HG02759 (cell line): ENCODE results near the gene RAB8B.
A peak's percentile ranks its signal among the peaks of the same experiment; 100 is the strongest.
"Not testable (repeated sequence)": the region's sequence is repeated elsewhere in the genome, so short reads cannot be mapped to it uniquely, and the experiment has no call there.

Source experiments
- ATAC-seq: cut with Tn5 transposase; IDR thresholded peaks from one replicate; pipeline ENCODE4 v1.9.1; 2021; ENCODE audit warnings: mild to moderate bottlenecking, moderate library complexity; ENCODE audit not compliant: unreplicated experiment

RAB8B gene

DNA sequence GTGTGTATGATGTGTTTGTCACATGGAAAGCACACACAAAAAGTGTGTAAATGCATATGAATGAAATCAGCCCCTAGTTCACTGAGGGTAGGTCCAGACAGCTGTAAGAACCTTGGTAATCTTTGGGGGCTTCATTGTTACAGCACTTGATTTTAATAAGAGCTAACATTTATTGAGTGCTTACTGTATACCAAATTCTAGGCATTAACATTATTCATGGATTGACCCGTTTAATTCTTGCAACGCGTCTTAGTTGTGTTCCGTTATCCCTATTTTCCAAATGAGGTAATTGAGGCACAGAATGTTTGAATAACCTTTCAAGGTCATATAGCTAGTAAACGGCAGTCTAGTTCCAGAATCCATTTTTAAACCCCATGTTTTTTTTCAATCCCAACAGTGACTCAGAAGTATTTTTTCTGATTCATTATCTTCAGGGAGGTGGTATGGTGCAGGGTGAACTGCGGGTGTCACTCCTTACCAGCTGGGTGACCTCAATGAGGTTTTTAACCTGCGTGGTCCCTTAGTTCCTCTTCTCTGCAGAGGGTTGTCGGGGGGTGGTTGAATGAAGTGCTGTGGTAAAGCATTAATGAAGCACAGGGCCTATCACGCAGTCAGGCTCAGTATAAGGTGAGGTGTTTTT, 14.2 kb downstream of the RAB8B start:
- peak; percentile 45 for ATAC-seq

- no peak for ATAC-seq
Observed at GRCh38 chr15:63206079-63206478, 16.7 kb downstream of the RAB8B start.

DNA sequence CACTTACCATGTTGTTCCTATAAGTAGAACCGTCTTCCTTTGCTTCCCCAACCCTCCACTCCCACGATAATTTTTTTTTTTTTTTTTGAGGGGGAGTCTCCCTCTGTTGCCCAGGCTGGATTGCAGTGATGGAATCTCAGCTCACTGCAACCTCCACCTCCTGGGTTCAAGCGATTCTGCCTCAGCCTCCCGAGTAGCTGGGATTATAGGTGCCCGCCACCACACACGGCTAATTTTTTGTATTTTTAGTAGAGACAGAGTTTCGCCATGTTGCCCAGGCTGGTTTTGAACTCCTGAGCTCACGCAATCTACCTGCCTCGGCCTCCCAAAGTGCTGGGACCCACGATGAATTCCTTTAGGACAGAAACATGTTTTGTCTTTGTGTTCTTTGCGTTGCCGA, 19.4 kb downstream of the RAB8B start:
- not testable (repeated sequence) for ATAC-seq

DNA sequence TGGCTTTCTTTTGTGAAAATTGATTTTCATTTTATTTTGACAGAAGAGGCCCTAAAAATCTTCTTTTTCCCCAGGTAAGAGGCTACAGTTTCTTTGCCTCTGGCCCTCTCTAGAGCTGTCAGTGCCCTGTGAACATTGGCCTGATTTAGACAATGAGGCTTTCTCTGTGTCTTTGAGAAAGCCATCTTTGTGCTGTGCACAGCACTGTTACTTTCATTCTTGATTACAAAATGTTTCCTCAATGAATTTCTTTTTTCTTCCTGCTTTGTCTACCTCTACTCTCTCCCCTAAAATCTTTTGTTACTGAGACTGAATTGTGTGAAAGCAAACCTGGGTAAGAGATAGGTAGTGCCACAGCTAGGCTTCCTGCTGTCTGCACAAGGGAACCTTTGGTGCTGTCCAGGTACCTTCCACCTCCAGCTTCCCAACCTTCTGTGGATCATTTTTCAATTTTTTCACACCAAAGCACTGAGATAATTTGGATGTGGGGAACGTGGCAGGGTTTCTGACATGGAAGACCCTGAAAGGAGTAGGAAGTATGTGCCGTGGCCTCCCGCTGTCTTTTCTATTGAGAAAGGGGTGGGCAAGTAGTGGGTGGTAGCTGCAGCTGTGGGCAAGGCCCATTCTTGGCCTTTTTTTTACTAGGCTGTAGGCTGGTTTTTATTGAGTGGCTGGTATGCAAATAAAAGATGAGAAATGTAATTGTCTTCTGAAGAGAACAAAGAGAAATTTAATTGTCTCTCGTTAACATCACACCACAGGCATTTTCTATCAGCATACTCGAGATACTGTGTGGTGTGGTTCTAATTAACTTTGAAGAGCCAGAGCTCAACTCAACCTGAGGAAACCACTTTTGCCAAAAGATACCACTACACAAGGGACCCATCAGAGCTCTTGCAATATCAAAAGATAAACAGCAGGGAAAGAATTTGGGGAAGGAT, 21.0 kb downstream of the RAB8B start:
- ATAC-seq, result no peak

DNA sequence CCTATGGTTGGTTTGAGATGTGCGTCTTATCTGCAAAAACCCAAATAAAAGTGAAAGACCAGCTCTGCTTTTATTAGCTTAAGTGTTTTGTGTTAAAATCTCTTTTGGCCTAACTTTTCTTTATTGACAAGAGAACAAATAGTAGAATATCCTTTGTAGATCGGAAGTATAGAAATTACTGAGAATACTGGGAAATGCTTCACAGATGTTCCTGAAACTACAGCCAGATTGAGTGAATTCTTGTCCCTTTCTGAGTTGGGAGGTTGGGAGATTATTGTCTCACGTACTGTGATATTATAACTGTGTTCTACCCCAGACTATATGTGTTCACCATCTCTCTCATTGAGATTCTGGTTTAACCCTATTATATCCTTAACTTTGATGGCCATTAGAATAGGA, 21.7 kb downstream of the RAB8B start:
- no peak for ATAC-seq

- ATAC-seq, result no peak
Observed at GRCh38 chr15:63211549-63211948, 22.1 kb downstream of the RAB8B start.

DNA sequence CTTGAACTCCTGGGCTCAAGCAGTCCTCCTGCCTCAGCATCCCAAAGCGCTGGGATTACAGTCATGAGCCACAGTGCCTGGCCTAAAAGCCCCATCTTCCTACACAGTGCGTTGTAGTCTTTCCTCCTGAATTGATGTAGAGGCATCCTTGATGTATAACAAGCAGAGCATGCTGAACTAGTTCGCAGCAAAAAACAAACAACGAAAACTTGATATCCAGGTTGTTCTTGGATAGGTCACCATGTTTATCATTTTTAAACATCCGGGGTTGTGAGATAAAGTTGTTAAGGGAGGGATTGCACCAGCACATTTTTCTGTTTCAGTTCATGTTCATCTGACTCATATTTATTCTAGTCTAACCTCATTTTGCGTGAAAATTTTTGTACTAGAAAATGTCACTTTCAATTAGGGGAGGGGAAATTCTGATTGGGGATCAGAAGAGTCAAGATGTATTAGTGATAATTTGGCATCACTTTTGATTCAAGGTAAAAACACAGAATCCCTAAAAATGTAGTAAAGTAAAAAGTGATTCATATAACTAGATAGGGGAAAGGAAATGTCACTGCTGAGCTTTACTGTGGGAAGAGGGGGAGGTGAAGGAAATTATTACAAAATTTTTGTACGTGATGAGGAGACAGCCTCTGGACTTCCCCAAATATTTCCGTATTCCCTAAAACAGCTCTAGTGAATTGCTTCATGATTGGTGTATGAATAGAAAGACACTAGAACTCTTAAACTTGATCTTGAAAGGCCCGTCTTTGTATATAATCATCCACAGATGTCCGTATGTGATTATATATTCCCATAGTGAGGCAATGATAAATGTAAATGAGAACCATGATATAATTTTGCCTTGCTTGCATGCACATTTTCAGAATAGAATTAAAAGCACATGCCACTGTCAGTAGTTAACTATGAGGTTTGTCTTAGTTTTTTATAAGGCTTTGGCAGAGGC, 22.9 kb downstream of the RAB8B start:
- ATAC-seq, result no peak

DNA sequence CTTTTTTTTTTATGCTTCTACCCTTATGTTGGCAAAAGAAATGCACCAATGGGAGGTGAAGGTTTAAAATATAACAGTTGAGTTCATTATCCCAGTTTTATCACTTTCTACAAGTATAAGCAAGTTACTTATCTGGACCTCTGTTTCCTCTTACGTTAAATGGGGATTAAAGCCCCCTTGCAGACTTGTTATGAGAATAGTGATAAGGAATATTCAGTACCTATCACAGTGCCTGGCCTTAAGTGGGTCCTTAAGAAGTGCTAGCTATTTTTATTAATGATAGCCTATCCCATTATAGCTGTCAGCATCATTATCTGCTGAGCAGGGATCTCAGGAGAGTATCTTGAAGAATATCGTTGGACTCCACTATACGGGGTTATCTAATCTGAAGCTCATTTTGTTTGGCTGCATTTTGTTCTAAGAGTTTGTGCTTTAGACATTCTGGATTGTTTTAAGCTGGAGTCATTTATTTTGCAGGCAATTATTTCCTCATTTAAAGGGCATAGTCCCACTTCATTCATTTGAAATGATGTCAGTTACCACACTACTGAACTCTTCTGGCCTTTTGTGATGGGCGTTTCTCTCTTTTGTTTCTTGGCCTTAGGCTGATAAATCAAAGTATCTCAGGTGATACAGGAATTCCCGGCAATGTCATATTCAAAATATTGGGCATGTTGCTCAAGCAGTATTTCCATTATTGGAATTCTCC, 28.8 kb downstream of the RAB8B start:
- no peak for ATAC-seq

DNA sequence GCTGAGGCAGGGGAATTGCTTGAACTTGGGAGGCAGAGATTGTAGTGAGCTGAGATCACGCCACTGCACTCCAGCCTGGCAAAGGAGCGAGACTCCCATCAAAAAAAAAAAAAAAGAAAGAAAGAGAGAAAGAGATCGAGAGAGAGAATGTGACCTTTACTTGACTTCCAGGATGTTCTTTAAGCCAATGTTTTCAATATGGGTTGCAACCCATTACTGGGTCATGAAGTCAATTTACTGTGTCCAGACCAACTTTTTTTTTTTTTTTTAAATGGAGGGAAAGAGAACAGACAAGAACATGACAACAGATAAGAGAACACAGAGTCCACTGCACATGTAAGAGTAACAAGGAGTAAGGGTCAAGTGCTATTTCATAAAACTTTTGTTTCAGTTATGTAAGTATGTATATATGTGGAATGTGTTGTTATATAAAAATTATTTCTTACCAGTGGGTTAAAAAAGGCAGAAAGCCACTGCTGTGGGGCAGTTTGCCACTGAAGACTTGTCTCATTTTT, 29.8 kb downstream of the RAB8B start:
- no peak for ATAC-seq

DNA sequence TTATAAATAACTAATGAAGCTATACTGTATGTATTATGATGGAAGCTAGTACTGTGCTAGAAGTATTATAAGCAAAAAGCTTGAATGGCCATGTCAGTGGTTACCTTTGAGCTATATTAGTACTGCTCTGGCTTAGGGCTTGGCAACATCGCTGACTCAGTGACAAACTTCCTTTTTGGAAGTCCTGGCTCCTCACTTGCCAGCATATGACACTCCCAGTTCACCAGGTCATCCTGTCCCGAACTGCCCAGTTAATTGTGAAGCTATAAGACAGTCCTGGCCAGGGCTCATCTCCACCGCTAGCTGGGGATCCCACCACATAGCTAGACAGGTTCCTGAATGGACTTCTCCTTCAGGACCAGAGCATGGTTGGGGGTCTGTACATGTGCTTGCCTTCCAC, 31.9 kb downstream of the RAB8B start:
- no peak for ATAC-seq

DNA sequence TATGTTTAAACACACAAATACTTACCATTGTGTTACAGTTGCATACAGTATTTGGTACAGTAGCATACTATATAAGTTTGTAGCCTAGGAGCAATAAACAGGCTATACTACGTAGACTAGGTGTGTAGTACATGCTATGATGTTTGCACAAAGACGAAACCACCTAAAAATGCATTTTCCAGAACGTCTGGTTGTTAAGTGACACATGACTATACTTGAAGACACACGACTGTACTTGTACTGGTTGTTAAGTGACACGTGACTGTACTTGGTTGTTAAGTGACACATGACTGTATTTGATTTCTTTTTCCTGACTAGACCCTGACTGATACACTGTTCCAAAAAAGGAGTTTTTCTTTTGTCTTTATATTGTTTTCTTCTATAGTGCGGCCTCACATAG, 34.1 kb downstream of the RAB8B start:
- no peak for ATAC-seq

DNA sequence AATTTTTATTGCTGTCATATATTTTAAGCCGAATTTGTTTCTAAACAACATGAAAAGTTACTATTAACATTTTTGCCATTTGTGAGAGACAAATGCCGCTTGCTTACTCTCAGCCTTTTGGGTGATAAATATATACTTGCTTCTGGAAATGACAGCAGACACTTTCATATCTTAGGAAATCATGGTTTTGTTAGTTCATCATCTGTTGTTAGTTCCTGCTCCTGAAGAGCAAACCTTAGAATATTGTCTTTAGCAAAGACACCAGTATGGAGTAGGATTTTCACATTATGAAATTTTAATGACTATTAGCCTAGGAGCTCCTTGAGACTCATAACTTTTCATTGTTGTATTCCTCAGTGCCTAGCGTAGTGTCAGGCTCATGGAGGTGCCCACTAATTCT, 36.0 kb downstream of the RAB8B start:
- no peak for ATAC-seq

- no peak for ATAC-seq
Observed at GRCh38 chr15:63226155-63226883, 36.9 kb downstream of the RAB8B start.

DNA sequence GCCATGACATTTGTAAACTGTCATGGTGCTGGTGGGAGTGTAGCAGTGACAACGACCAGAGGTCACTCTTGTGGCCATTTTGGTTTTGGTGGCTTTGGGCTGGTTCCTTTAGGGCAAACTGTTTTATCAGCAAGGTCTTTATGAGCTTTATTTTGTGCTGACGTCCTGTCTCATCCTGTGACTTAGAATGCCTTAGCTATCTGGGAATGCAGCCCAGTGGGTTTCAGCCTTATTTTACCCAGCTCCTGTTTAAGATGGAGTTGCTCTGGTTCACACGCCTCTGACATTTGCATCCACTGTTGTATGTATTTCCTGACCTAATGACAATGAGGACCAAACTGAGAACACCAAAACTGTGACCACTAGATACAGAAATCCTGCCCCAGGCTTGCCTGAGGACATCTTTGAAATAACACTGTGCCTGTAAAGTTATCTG, 37.6 kb downstream of the RAB8B start:
- ATAC-seq, result no peak

DNA sequence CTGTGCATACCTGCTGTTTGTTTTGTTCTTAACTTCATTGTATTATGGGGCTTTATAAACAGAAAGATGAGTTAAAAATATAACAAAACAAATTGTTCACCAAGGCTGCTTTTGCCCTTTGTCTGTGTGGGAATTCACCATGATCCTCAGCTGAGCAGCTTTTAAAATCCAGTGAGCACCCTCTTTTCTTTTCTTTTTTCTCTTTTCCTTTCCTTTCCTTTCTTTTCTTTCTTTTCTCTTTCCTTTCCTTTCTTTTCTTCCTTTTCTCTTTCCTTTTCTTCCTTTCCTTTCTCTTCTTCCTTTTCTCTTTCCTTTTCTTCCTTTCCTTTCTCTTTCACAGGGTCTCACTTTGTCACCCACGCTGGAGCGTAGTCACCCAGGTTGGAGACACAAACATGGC, 38.3 kb downstream of the RAB8B start:
- no peak for ATAC-seq

DNA sequence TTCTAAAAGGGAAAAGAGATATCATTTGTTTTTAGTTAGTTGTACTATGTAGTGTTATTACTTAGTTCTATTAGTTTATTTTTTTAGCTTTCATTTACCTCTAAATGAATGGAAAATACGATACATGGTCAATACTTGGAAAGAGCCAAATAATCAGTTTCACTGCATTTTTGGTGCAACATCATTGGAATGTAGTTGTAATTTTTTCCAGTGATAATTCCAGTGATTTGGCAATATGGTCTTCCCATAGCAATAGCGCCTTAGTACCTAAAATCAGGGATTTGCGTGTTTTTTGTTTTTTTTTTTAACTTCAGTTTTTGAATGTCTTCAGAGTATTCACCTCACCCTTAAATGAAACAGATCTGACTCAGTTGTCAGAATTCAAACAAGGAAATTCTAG, 41.8 kb downstream of the RAB8B start:
- no peak for ATAC-seq

- ATAC-seq, result no peak
Observed at GRCh38 chr15:63231706-63232105, 42.3 kb downstream of the RAB8B start.

DNA sequence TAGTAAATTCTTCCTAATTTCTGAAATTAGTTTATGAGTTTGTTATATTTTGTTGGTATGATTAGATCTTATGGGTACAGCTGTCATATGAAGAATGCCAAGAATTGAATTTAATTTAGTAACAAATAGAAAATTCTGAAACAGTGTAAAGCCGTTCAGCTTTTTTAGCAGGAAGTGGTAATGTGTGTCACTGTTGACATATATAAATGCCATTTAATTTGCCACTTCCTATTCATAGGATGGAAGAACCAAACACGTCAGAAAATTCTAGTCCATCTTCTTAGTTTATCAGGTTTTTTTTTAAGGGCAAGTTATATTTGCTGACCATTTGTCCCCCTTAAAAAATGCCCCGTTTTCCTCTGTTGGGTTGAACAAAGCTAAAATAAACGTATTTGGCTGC, 43.0 kb downstream of the RAB8B start:
- ATAC-seq, result no peak

GRCh38 chr15:63232943-63233342, 43.5 kb downstream of the RAB8B start:
- no peak for ATAC-seq
